ENCODE data around the gene CDCA8. TPM values are rescaled to one million over a fixed set of nuclear protein-coding genes. Genes with fewer than 3 reads are reported as not detected.

CDCA8 gene
- total and polyA plus RNA-seq, 2 of the 13 experiments (the other 11 are each of a cell fraction or from before 2014, with no cell fraction given) = 24.1 to 38.6 TPM

- TF ChIP-seq ZNF407 (CRISPR knock-in tag; IDR thresholded peaks at IDR 0.05; ENCODE audit: not compliant biosample characterization) = no peak
- no peak for TF ChIP-seq FLYWCH1 (CRISPR knock-in tag; IDR thresholded peaks at IDR 0.05)
- TF ChIP-seq ZNF773 (CRISPR knock-in tag; IDR thresholded peaks at IDR 0.05; ENCODE audit: borderline replicate concordance) = no peak
- no peak for TF ChIP-seq FOXO4 (CRISPR knock-in tag; conservative IDR thresholded peaks at IDR 0.05)
- TF ChIP-seq ZNF766 (CRISPR knock-in tag; IDR thresholded peaks at IDR 0.05; ENCODE audit: borderline replicate concordance) = no peak
- TF ChIP-seq ATF5 (CRISPR knock-in tag; IDR thresholded peaks at IDR 0.05; ENCODE audit: low read depth) = no peak
- TF ChIP-seq ZNF33A (CRISPR knock-in tag; IDR thresholded peaks at IDR 0.05; ENCODE audit: borderline replicate concordance) = no peak
- no peak for TF ChIP-seq ZNF747 (CRISPR knock-in tag; IDR thresholded peaks at IDR 0.05; ENCODE audit: borderline replicate concordance)
- TF ChIP-seq SRSF4 (IDR thresholded peaks at IDR 0.05; ENCODE audit: low read depth, low read length, poor library complexity, severe bottlenecking) = no peak
- TF ChIP-seq HIVEP1 (CRISPR knock-in tag; IDR thresholded peaks at IDR 0.05) = no peak
- peak; percentile 42; the same call in 1 of the 2 replicates for TF ChIP-seq UBTF (CRISPR knock-in tag; IDR thresholded peaks at IDR 0.05)
- TF ChIP-seq ZBTB14 (CRISPR knock-in tag; IDR thresholded peaks at IDR 0.05) = no peak
- TF ChIP-seq NBN (conservative IDR thresholded peaks at IDR 0.05) = no peak
- TF ChIP-seq FOXC1 (CRISPR knock-in tag; IDR thresholded peaks at IDR 0.05; ENCODE audit: borderline replicate concordance) = no peak
- no peak for TF ChIP-seq ZNF740 (CRISPR knock-in tag; IDR thresholded peaks at IDR 0.05)
Observed at GRCh38 chr1:37721565-37721964, 29.2 kb downstream of the CDCA8 start (continued).

All from HepG2 (cell line).